Measurements from ENCODE around the gene SMNDC1.

SMNDC1 gene

GRCh38 chr10:110286841-110287240, 17.9 kb downstream of the SMNDC1 start:
- Histone ChIP-seq H3K4me2 (ENCODE audit: low read length) (no peak overlapping the region), H4K20me1 (ENCODE audit: insufficient read depth, low read length) (peaks cover 10% of the 10 kb centered on the region; the same call in 1 of the 2 replicates), H3K4me3 (ENCODE audit: low read length) (no peak overlapping the region), H3K9me3 (ENCODE audit: insufficient read depth, low read length) (no peaks in the 10 kb centered on the region), H3K79me2 (ENCODE audit: low read length) (no peaks in the 10 kb centered on the region), H3K27ac (ENCODE audit: low read length) (no peak overlapping the region), H2AFZ (ENCODE audit: low read depth, low read length) (no peak overlapping the region), H3K4me1 (ENCODE audit: low read length) (peaks cover 3% of the 10 kb centered on the region), H3K9ac (ENCODE audit: low read length) (no peak overlapping the region), H3K36me3 (replicated peaks; ENCODE audit: low read depth, low read length) (peaks cover 27% of the 10 kb centered on the region), H3K27me3 (ENCODE audit: low read depth, low read length) (no peaks in the 10 kb centered on the region)
- no peak for TF ChIP-seq EZH2phosphoT487 (IDR thresholded peaks at IDR 0.05; ENCODE audit: low read depth)
- no peak for TF ChIP-seq CTCF (IDR thresholded peaks at IDR 0.05; ENCODE audit: low read depth, low read length)

- H3K27me3 ChIP-seq (ENCODE audit: low read depth, low read length), result no peaks in the 10 kb centered on the region
- H3K9me3 ChIP-seq (ENCODE audit: insufficient read depth, low read length), result no peaks in the 10 kb centered on the region
- peaks cover 10% of the 10 kb centered on the region; the same call in 1 of the 2 replicates for H4K20me1 ChIP-seq (ENCODE audit: insufficient read depth, low read length)
- no peak overlapping the region for H2AFZ ChIP-seq (ENCODE audit: low read depth, low read length)
- no peak overlapping the region for H3K27ac ChIP-seq (ENCODE audit: low read length)
- H3K4me3 ChIP-seq (ENCODE audit: low read length), result no peak overlapping the region
- no peak overlapping the region for H3K4me2 ChIP-seq (ENCODE audit: low read length)
- H3K36me3 ChIP-seq (replicated peaks; ENCODE audit: low read depth, low read length), result peaks cover 22% of the 10 kb centered on the region
- no peak overlapping the region for H3K9ac ChIP-seq (ENCODE audit: low read length)
- peaks cover 3% of the 10 kb centered on the region for H3K4me1 ChIP-seq (ENCODE audit: low read length)
- no peak for TF ChIP-seq EZH2phosphoT487 (IDR thresholded peaks at IDR 0.05; ENCODE audit: low read depth)
- TF ChIP-seq CTCF (IDR thresholded peaks at IDR 0.05; ENCODE audit: low read depth, low read length), result no peak
- no peaks in the 10 kb centered on the region for H3K79me2 ChIP-seq (ENCODE audit: low read length)
Observed at GRCh38 chr10:110285501-110285900, 19.2 kb downstream of the SMNDC1 start.

- Histone ChIP-seq H3K4me1 (ENCODE audit: low read length) (peaks cover 4% of the 10 kb centered on the region), H3K9me3 (ENCODE audit: insufficient read depth, low read length) (no peaks in the 10 kb centered on the region), H3K4me3 (ENCODE audit: low read length) (no peak overlapping the region), H3K27ac (ENCODE audit: low read length) (no peak overlapping the region), H3K4me2 (ENCODE audit: low read length) (no peak overlapping the region), H2AFZ (ENCODE audit: low read depth, low read length) (no peak overlapping the region), H3K79me2 (ENCODE audit: low read length) (no peaks in the 10 kb centered on the region), H3K27me3 (ENCODE audit: low read depth, low read length) (no peaks in the 10 kb centered on the region), H4K20me1 (ENCODE audit: insufficient read depth, low read length) (peaks cover 3% of the 10 kb centered on the region; the same call in 1 of the 2 replicates), H3K9ac (ENCODE audit: low read length) (no peak overlapping the region), H3K36me3 (replicated peaks; ENCODE audit: low read depth, low read length) (peaks cover 22% of the 10 kb centered on the region)
- no peak for TF ChIP-seq CTCF (IDR thresholded peaks at IDR 0.05; ENCODE audit: low read depth, low read length)
- no peak for TF ChIP-seq EZH2phosphoT487 (IDR thresholded peaks at IDR 0.05; ENCODE audit: low read depth)
Observed at GRCh38 chr10:110284262-110284661, 20.5 kb downstream of the SMNDC1 start.

- peaks cover 4% of the 10 kb centered on the region for H3K36me3 ChIP-seq (replicated peaks; ENCODE audit: low read depth, low read length)
- H3K9me3 ChIP-seq (ENCODE audit: insufficient read depth, low read length), result no peaks in the 10 kb centered on the region
- H4K20me1 ChIP-seq (ENCODE audit: insufficient read depth, low read length), result peaks cover 32% of the 10 kb centered on the region
- peaks cover 36% of the 10 kb centered on the region for H3K27me3 ChIP-seq (ENCODE audit: low read depth, low read length)
- H3K4me1 ChIP-seq (ENCODE audit: low read length), result peaks cover 23% of the 10 kb centered on the region
- no peak overlapping the region for H3K9ac ChIP-seq (ENCODE audit: low read length)
- no peak overlapping the region for H2AFZ ChIP-seq (ENCODE audit: low read depth, low read length)
- peak overlapping the region; percentile 42 for H3K4me2 ChIP-seq (ENCODE audit: low read length)
- H3K4me3 ChIP-seq (ENCODE audit: low read length), result no peak overlapping the region
- TF ChIP-seq EZH2phosphoT487 (IDR thresholded peaks at IDR 0.05; ENCODE audit: low read depth), result no peak
- TF ChIP-seq CTCF (IDR thresholded peaks at IDR 0.05; ENCODE audit: low read depth, low read length), result peak; percentile 73
- no peak overlapping the region for H3K27ac ChIP-seq (ENCODE audit: low read length)
- no peaks in the 10 kb centered on the region for H3K79me2 ChIP-seq (ENCODE audit: low read length)
Observed at GRCh38 chr10:110279407-110279986, 25.2 kb downstream of the SMNDC1 start.

Measured in OCI-LY3 (cell line).